ENCODE measurements around the gene SRI.

The SRI gene

DNA sequence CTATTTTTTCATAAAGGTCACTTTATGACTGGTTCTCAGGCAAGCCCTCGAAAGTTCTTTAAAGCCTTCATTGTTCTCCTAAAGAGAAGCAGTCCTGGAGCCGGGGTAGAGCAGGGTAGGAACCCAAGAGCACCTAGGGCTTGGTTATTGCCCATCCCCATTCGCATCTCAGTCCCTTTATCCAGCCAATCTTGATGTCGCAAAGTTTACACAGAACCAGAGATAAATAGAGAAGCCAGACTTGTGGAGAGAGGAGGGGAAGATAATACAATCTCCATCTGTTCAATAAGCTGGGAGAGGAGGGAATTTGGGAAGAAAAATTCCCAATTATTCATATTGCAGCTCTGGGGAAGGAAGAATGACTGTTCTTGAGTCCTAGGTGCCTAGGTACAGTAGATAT lies 6.4 kb upstream of the SRI start:
- no peak for DNase-seq (ENCODE audit: low read depth in 1 of 2, low spot score in 1 of 2)

DNA sequence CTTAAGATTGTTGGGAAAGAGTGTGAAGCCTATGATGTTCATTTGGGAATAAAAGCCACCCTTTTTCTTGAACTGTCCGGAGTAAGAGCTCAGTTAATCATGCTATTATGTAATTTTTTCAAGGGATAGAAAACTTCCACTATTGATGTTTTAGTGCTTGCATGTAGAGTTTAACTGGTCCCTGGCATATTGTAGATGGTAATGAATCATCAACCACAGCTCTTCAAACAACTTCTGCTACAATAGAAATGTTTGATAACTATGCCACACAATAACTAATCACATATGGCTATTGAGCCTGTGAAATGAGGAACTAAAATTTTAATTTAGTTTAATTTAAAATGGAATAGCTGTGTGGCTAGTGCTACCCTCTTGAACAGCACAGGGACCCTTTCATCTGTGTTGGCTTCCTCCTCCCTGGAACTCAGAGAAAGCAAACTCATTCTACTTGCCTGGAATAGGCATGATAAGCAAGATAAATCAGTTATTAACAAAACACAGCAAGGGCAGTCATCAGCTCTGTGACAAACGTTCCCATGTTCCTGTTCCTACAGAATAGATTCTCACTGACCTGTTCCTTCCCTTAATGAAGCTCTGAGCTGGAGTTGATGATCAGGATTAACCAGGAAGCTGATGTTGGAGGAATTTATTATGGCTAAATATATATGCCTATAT lies 4.9 kb upstream of the SRI start:
- no peak for DNase-seq (ENCODE audit: low read depth in 1 of 2, low spot score in 1 of 2)

DNA sequence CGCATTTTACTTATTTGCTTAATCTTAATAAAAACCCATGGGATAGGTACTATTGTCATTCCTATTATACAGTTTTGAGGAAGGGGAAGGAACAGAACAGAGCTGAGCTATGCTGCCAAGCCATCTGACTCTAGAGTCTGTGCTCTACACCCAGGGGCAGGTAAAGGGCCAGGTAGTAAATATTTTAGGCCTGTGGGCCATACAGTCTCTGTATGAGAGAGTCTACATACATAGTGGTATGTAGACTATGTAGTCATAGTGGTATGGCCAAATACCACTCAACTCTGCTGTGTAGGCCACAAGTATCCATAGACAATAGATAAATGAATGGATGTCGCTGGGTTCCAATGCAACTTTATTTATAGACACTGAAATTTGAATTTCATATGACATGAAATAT lies 3.4 kb upstream of the SRI start:
- DNase-seq (ENCODE audit: low read depth in 1 of 2, low spot score in 1 of 2), result no peak

DNA sequence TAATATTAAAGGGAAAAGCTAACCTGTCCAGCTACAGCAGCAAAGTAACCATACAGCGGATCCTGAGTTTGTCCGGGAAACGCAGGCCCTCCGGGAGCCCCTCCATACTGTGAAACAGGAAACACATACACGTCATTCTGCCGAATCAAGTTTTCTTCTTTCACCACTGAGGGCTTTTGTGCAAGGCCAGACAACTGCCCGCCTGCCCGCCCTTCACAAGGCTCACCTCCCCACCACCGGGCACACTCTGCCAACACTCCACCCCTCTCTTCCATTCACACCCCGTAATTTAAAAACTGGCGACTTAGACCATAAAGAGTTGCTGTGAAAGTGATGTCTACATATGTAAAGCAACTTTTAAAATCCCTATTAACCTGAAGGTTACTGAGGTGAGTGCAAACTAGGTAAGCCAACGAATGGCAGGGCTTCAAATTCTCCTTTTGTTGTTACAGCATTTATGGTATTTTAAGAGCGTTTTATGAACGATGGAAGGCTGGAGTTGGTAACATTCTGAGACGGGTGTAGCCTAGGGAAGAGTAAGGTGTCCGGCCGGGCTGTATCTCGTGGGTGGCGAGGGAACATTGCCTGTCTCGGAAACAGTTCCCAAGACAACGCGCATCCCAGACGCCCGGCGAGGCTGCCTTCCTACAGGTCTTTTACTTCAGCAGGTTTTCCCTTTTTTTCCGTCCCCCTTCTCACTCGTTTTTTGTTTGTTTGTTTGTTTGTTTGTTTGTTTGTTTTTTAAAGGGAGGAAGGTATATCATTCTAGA lies 817 bp downstream of the SRI start:
- peak in 1 of 2 donors; percentile 11 for DNase-seq (ENCODE audit: low read depth in 1 of 2, low spot score in 1 of 2)

DNA sequence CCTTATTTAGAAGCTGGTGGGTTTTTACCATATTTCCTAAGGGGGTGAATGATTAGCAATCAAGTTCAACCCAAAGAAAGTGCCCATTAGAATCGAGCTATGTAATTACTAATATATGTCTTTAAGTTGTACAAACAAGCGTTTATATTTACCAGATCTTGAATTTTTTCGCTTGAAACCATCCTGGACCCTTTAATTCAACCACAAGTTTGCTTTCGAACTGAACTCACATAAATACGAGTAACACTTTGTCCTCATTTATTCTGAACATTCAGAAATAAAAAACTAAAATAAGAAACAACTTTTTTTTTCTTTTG lies 1.5 kb downstream of the SRI start:
- DNase-seq (ENCODE audit: low read depth in 1 of 2, low spot score in 1 of 2), result no peak

DNA sequence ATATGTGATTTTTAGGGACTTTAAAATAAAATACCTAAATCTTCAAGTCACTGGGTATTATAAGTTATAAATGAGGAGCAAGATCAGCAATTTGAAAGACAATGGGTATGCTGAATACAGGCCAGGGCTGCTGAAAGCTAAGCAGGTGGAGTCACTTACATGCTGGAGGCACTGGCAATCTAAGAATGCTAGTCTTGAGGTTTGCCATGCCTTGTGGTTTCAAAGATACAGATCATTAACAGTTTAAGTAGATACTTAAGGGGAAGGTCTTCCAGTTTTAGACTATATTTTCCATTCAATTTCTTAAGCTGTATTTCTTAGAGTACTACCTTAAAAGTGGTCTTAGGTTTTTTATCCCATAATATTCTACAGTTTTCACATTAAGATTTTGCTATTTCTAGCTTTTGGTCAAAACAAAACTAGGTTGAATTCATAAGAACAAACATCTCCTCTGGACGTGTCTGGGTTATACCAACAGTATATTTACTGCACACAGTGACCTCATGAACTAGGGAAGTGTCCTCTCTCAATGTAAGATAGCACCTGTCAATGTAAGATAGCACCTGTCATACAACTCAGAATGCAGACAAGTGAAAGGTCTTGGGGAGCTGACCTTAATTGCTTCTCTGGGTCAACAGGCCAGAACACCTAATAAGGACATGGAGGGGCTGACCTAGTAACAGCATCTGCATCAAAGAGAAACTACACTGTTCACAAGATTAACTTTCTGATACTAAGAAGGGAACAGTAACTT lies 2.0 kb downstream of the SRI start:
- DNase-seq (ENCODE audit: low read depth in 1 of 2, low spot score in 1 of 2), result no peak

DNA sequence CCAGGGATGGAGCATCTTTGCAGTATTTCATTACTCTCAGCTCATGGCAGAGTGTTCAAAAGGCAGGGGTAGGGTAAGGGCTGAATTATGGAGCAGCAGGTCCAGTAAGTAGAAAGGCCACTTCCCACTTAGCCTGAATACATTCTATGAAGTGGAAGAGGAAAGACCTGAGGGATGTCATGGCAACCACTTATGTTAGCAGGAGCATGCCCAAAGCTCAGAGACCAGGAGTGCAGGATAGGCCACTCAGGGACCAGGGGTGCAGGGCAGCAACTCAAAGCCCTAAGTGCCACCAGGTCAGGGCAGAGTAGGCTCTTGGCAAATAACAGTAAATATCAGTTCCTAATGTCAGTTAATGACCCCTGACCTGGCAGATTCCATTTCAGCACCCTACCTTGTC lies 3.6 kb downstream of the SRI start:
- no peak for DNase-seq (ENCODE audit: low read depth in 1 of 2, low spot score in 1 of 2)

DNA sequence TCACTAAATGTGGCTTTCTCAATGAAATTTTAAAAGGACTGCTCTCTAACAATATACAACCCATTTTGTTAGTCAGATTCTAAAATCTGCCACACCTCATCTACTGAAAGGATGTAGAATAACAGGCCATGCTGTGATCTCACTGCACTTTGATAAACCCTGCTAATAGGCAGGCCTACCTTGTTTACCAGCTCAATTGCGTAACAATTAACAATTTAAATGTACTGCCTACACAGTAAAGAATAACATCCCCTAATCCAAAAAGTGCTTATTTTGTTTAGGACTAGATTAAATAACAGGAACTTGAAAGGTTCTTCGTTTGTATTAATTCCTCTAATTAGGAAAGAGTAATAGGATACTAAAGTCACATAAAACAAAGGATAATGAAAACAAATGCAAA lies 4.5 kb downstream of the SRI start:
- no peak for DNase-seq (ENCODE audit: low read depth in 1 of 2, low spot score in 1 of 2)

DNA sequence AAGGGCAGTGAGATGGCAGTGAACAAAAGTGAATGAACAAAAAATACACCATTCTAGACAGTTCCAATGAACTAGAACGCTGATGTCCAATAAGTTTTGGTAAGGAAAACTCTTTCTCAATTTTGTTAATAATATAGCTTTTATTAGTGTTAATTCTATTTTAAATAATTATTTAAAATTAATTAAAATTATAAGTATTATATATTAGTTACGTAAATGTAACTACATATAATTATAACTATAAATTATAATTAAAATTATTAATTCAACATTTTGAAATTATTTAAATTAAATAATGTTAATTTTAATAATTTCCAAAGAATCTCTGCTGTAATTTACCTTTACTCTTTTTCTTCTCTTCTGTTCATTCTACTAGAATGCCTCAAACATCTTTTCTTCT lies 5.4 kb downstream of the SRI start:
- no peak for DNase-seq (ENCODE audit: low read depth in 1 of 2, low spot score in 1 of 2)

DNA sequence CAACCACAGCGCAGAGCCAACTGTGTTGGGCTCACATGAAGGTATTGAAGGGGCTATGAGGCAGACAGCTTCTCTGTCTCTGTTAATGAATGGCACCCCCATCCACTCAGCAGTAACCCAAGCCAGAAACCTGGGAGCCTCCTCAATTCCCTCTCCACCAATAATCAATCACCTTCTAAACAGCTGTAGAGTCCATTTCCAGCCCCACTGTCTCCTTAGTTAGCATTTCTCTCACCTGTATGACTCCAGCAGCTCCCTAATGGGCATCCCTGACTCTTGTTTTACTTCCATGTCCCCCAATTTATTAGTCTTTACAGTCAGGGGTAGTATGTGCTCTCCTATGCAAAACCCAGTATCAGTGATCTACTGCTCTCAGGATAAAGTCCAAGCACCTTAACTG lies 6.9 kb downstream of the SRI start:
- no peak for DNase-seq (ENCODE audit: low read depth in 1 of 2, low spot score in 1 of 2)

DNA sequence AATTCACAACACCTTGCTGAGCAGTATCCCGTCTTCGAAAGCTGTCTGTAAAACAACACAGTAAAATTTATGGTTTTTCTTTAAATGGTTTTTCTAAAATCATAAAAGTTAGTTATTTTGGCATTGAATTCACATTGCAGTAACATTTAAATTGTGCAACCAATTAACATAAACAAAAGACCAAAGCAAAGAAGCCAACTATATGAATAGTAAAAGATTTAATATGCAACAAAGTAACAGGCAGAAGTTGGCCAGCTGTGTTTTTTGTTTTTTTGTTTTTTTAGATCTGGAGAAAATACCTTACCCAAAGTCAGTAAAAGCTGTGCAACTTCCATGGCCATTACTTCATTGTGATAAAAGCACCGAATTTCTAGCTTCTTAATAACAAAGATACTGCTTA lies 11.3 kb downstream of the SRI start:
- DNase-seq (ENCODE audit: low read depth in 1 of 2, low spot score in 1 of 2), result no peak

DNA sequence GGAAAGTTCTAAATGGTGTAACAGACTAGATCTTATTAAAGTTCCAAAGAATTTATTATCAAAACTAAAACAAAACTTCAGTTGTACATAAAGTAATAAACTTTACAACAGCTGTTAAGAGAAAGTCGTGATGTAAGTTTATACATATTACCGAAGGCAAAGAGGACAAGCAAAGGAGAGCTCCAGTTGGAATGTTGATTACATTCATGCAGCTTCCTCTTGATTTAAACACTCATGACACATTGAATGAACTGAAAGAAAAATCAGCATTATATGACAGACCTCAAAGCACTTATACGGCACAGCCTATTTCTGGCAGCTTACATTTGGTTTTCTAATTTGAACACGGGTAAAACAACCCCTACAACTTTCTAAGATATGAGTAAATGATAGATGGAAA lies 13.6 kb downstream of the SRI start:
- no peak for DNase-seq (ENCODE audit: low read depth in 1 of 2, low spot score in 1 of 2)

DNA sequence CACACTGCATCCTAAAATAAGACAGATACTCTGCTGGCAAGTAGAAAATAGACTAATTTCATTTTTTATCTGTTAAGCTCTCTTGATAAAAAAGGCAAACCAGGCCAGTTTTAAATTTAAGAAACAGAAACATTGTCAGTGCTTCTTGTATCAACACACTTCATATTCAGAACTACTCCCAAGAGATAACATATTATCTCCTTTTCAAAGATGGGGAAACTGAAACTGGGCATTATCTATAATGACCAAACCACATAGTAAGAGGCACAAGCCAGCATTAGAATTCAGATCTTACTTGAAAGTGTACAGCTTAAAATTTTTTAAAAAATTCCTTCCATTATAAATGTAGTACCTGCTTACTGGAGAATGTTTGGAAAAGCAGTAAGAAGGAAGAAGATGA lies 14.7 kb downstream of the SRI start:
- no peak for DNase-seq (ENCODE audit: low read depth in 1 of 2, low spot score in 1 of 2)

DNA sequence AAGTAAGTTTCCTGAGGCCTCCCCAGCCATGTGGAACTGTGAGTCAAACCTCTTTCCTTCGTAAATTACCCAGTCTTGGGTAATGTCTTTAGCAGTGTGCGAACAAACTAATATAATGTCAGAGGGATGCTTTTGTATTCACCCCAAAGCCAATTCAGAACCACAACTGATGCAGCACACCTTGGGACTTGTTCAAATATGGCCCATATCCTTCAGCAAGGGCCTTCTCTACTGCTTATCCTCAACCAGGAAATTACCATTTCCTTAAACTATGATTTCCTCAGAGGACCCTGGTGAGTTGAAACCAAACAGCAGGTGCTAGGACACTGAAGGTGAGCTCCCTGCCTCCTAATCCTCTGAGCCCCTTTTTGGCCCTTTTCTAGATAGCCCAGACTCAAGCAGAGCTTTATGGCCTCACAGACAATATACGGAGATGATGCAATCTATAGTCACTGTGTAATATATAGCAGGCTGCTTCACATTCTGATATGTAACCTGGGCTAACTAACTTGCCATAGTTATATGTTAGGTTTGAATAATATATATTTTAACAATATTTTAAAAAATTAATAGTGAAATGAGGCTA lies 15.2 kb downstream of the SRI start:
- no peak for DNase-seq (ENCODE audit: low read depth in 1 of 2, low spot score in 1 of 2)

DNA sequence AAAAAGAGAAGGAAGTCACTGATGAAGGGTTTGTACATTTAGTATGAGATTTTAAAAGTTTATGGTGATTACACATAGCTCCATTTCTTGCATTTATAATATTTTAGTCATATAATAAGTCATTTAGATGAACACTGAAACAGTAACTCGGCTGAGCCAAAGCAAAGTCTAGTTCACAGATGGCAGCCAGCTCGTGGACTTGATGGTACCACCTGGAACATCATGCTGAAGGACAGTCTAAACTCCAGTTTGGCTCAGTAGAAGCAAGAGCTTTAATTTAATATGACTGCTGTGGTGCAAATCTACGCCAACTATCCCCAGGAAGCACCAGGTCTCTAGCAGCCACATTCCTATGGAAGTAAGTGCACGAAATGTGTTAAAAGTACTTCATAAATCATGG lies 16.4 kb downstream of the SRI start:
- no peak for DNase-seq (ENCODE audit: low read depth in 1 of 2, low spot score in 1 of 2)

DNA sequence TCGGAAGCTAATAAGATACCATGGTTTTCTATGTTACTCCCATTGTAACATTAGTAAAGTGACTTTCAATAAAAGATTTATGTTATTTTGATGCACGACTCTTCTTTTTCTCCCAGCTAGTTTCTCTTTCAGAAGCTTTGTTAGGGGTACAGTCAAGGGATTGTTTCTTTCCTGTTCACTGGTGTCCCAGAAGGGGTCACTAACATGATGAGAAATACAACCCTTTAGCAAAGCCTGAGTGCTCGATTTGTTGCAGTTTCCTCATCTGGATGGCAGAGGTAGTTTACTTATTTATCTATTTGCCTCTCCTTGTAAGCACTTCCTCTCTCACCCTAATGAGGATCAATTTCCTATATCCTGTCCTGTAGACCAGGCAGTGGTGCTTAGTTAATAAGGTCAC lies 17.0 kb downstream of the SRI start:
- DNase-seq (ENCODE audit: low read depth in 1 of 2, low spot score in 1 of 2), result no peak

DNA sequence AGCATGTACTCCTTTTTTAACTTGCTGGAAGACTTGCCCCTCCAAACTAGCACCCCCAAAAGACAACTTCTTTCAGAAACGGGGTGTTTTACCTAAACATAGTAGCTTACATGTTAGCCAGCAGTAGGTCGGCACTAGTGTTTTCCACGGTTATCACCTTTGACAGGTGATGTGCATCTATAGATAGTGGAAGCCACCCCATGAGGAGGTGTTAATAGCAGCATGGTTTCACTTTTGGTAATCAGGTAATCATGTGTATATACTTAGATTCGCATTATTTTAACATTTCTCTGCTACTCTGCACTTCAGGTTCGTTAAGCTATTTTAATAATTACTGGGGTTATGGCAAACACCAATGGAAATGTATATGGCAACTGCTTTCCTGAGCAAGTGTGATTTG lies 17.6 kb downstream of the SRI start:
- DNase-seq (ENCODE audit: low read depth in 1 of 2, low spot score in 1 of 2), result no peak

DNA sequence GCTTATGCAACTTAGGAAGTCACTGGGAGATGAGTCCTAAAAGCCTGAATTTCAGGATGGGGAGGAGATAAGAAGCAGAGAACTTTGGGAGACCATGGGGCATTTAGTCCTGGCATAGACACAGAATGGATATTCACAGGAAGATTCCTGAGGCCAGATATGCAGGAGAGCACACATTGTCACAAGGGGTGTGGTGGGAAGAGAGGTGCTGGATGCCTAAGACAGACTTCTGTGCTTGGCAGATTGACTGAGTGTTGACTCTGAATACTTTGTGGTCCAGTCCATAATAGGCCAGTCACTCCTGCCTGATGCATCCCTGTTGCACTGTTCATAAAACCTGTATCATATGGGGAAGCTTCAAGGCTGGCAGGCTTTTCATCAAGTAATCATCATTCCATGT lies 18.5 kb downstream of the SRI start:
- no peak for DNase-seq (ENCODE audit: low read depth in 1 of 2, low spot score in 1 of 2)

DNA sequence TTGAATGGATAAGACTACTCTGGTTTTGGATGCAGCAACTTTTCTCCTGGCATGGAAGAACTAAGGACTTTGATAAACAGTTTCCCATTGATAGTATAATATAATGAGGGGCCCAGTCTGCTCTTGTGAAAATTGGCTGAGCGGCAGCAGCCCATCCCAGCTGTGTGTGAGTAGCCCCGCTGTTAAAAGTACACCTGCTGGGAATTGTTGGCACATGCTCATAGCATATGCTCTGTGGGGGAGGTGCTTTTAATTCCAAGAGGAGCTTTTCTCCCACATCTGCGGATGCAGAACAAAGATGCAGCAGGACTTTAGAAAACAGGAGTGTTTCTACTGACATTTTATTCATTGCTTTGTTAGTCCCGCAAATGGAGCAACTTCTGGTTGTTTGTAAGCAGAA lies 19.0 kb downstream of the SRI start:
- DNase-seq (ENCODE audit: low read depth in 1 of 2, low spot score in 1 of 2), result no peak

DNA sequence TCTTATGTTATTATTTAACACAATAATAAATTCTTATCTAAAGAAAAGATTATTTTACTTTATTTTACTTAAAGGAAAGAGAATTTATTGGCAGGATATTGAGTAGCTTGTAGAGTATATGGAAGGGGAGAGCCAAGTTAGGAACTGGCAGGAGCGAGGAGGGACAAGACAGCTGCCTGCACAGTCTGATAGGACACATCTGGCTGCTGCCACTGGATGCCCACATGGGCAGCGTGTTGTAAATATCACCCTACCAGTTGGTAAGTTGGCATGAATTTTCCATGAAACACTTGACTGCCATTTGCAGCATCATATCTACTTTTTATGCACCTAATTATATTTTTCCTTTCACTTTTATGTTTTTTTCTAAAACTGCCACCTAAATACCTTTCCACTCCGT lies 19.6 kb downstream of the SRI start:
- DNase-seq (ENCODE audit: low read depth in 1 of 2, low spot score in 1 of 2), result no peak

DNA sequence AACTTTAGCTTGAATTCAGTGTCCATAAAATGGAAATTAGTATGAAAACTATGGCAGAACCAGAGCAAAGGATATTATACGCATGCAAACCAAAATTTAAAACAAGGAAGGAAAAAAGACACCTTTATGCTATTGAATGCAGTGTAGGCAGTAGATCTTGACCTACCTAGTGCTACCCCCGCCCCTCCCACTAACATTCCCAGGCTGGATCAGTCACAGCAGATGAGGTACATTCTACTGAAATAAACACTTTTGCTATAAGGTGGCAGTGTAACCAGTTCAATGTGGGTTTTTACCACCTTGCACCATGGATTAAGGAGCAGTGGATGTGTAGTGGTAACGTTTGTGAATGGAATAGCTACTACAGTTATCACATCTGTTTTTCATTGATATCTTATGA lies 27.9 kb downstream of the SRI start:
- no peak for DNase-seq (ENCODE audit: low read depth in 1 of 2, low spot score in 1 of 2)

DNA sequence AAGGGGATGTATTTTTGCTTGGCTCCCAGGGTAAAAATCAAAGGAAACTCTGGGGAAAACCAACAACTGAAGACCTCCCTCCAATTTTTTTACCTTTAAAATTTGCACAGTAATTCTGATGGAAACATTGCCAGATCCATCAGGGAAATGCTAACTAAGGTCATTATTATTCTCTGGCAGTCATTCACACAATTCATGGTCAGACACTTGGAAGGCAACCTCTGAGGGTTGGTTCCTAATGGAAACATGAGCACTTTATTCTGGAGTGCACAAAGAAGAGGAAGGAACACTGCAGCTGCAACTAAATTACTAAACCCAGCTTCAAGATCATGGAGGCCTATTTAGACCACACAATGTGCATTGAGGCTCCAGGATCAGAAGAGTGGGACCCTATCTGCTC lies 34.2 kb downstream of the SRI start:
- no peak for DNase-seq (ENCODE audit: low read depth in 1 of 2, low spot score in 1 of 2)

All from activated CD4-positive, alpha-beta T cell treated with anti-CD3 and anti-CD28 coated beads, Interleukin-2, amount 50 U/mL, for 24 hours (primary cell).